Measurements from ENCODE around the gene PRKG1. TPM values are rescaled to one million over a fixed set of nuclear protein-coding genes. Genes with fewer than 3 reads are reported as not detected.

The PRKG1 gene
- polyA plus RNA-seq, 3 donors, result not detected

DNA sequence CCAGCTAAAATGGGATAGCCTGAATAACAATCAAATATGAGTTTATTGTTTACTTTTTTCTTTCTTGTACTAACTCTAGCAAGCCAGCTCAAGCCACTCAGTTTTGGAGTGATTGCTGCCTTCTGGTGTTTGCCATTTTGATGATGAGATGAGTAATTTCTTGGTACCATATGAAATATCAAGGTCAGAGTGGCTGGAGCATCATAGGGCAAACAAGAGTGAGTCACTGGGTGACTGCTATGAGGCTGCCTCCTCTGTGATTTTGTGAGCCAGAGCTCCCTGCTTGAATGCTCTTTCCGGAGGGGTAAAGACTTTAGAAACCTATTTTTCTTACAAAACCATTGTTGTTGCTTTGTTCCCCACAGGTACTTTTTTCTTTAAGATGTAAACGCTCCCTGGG is 295.6 kb downstream of the PRKG1 start:
- no peak overlapping the region for H3K4me2 ChIP-seq (replicated peaks; ENCODE audit: extremely low read depth, low read length, poor library complexity, severe bottlenecking)
- H3K4me3 Mint-ChIP-seq, result no peak overlapping the region

DNA sequence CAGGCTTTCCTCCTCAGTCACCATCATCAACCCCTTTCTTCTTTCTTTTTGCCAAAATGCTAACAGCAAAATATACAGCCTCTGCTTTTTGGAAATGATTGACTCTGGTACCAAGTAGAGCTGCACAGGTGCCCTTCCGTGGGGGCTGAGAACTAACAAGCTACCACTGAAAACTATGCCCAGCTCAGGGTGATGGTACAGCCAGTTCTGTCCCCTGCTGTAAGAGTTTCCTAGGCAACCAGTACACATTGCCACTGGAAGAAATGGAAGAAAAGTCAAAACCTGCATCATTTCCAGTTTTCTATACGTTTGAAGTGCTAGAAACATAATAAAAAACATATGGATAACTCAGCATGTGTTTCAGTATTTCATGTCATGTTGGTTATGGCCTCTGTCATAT is 297.5 kb downstream of the PRKG1 start:
- Mint-ChIP-seq H3K9me3 (peaks cover 0 to 3% (median 0%) of the 10 kb centered on the region in 7 donors), H3K27ac (no peak overlapping the region), H3K4me1 (no peaks in the 10 kb centered on the region), H3K27me3 (ENCODE audit: low read depth in 3 of 3) (peaks cover 0 to 2% (median 0%) of the 10 kb centered on the region in 3 donors), H3K4me3 (no peak overlapping the region), H3K36me3 (no peaks in the 10 kb centered on the region)
- no peak overlapping the region for H3K4me2 ChIP-seq (replicated peaks; ENCODE audit: extremely low read depth, low read length, poor library complexity, severe bottlenecking)
- H3K9ac ChIP-seq (ENCODE audit: insufficient read depth, low read length, poor library complexity, severe bottlenecking), result no peak overlapping the region
- no peak for DNase-seq
- intact Hi-C loops (cut with micrococcal nuclease), result no loop called here
- H4K20me1 ChIP-seq (ENCODE audit: insufficient read depth, low read length), result no peaks in the 10 kb centered on the region
- H3K36me3 ChIP-seq (replicated peaks in 1 of 2; ENCODE audit: control insufficient read depth in 1 of 2, insufficient read depth in 2 of 2, low read length in 2 of 2), result no peaks in the 10 kb centered on the region
- H3K4me1 ChIP-seq (ENCODE audit: control insufficient read depth in 1 of 2, insufficient read depth in 2 of 2, low read length in 2 of 2), result no peaks in the 10 kb centered on the region
- H3K9me3 ChIP-seq (replicated peaks in 1 of 2; ENCODE audit: control insufficient read depth in 1 of 2, insufficient read depth in 1 of 2, low read length in 2 of 2), result no peaks in the 10 kb centered on the region
- 100% methylated on average over 1 of the region's 2 CpGs for WGBS (ENCODE audit: insufficient coverage)
- no peak for TF ChIP-seq CTCF (IDR thresholded peaks at IDR 0.05)
- H3K4me3 ChIP-seq (replicated peaks in 1 of 3; ENCODE audit: low read depth in 2 of 3, low read length in 3 of 3), result no peak overlapping the region
- H3K27me3 ChIP-seq (ENCODE audit: control insufficient read depth in 2 of 2, insufficient read depth in 2 of 2, low read length in 2 of 2), result no peaks in the 10 kb centered on the region
- H3K27ac ChIP-seq (ENCODE audit: low read depth in 1 of 2, low read length in 2 of 2), result no peak overlapping the region
- no peak overlapping the region for H2AFZ ChIP-seq (ENCODE audit: insufficient read depth, low read depth, low read length, poor library complexity, severe bottlenecking)
- no peaks in the 10 kb centered on the region for H3K79me2 ChIP-seq (ENCODE audit: insufficient read depth, low read length)

More for the DNA sequence above, 295.6 kb downstream of the PRKG1 start:
- Mint-ChIP-seq H3K36me3 (no peaks in the 10 kb centered on the region), H3K9me3 (peaks cover 0 to 3% (median 0%) of the 10 kb centered on the region in 7 donors), H3K4me1 (no peaks in the 10 kb centered on the region), H3K27ac (no peak overlapping the region), H3K27me3 (ENCODE audit: low read depth in 3 of 3) (peaks cover 0 to 4% (median 2%) of the 10 kb centered on the region in 3 donors)
- no peaks in the 10 kb centered on the region for H3K36me3 ChIP-seq (replicated peaks in 1 of 2; ENCODE audit: control insufficient read depth in 1 of 2, insufficient read depth in 2 of 2, low read length in 2 of 2)
- no peak overlapping the region for H3K9ac ChIP-seq (ENCODE audit: insufficient read depth, low read length, poor library complexity, severe bottlenecking)
- TF ChIP-seq CTCF (IDR thresholded peaks at IDR 0.05), result no peak
- no peaks in the 10 kb centered on the region for H4K20me1 ChIP-seq (ENCODE audit: insufficient read depth, low read length)
- H3K27me3 ChIP-seq (ENCODE audit: control insufficient read depth in 2 of 2, insufficient read depth in 2 of 2, low read length in 2 of 2), result no peaks in the 10 kb centered on the region
- no peak for DNase-seq
- WGBS (ENCODE audit: insufficient coverage), result no CpG with 5 or more reads among the region's 2 CpGs
- intact Hi-C loops (cut with micrococcal nuclease), result no loop called here
- H3K79me2 ChIP-seq (ENCODE audit: insufficient read depth, low read length), result no peaks in the 10 kb centered on the region
- no peaks in the 10 kb centered on the region for H3K9me3 ChIP-seq (replicated peaks in 1 of 2; ENCODE audit: control insufficient read depth in 1 of 2, insufficient read depth in 1 of 2, low read length in 2 of 2)
- no peak overlapping the region for H3K4me3 ChIP-seq (replicated peaks in 1 of 3; ENCODE audit: low read depth in 2 of 3, low read length in 3 of 3)
- H2AFZ ChIP-seq (ENCODE audit: insufficient read depth, low read depth, low read length, poor library complexity, severe bottlenecking), result no peak overlapping the region
- no peaks in the 10 kb centered on the region for H3K4me1 ChIP-seq (ENCODE audit: control insufficient read depth in 1 of 2, insufficient read depth in 2 of 2, low read length in 2 of 2)
- H3K27ac ChIP-seq (ENCODE audit: low read depth in 1 of 2, low read length in 2 of 2), result no peak overlapping the region
